Stimulated activated CD8-positive, alpha-beta memory T cell treated with anti-CD3 and anti-CD28 coated beads, Interleukin-15, amount 100 ng/mL, for 4 hours (primary cell): ENCODE data around the gene PERCC1.
A peak's percentile ranks its signal among the peaks of the same experiment; 100 is the strongest.

Experiments used
- DNase-seq, 2 donors: peaks; one replicate each; pipeline ENCODE4 v3.0.0-alpha.2; 2020; ENCODE audit warnings: low read depth in 2 of 2

The PERCC1 gene

GRCh38 chr16:1430759-1431496, at the start of gene PERCC1:
TSS of gene PERCC1 (plus strand) at chr16:1431078. CDS start at chr16:1432594, 1,516 bp downstream.
- no peak for DNase-seq

GRCh38 chr16:1381612-1382406, 49.1 kb upstream of the PERCC1 start:
- no peak for DNase-seq

GRCh38 chr16:1383556-1383955, 47.3 kb upstream of the PERCC1 start:
- no peak for DNase-seq

- no peak for DNase-seq
These were observed 45.6 kb upstream of the PERCC1 start for GRCh38 chr16:1385232-1385631.

GRCh38 chr16:1387331-1387730, 43.5 kb upstream of the PERCC1 start:
- DNase-seq = no peak

GRCh38 chr16:1389762-1390161, 41.1 kb upstream of the PERCC1 start:
- DNase-seq = no peak

- no peak for DNase-seq
These were observed 40.6 kb upstream of the PERCC1 start for GRCh38 chr16:1390239-1390779.

- no peak for DNase-seq
These were observed 38.1 kb upstream of the PERCC1 start for GRCh38 chr16:1392826-1393225.

- no peak for DNase-seq
These were observed 37.2 kb upstream of the PERCC1 start for GRCh38 chr16:1393613-1394176.

GRCh38 chr16:1394367-1394951, 36.4 kb upstream of the PERCC1 start:
- DNase-seq = no peak

GRCh38 chr16:1395444-1396031, 35.3 kb upstream of the PERCC1 start:
- DNase-seq = no peak

GRCh38 chr16:1397779-1398178, 33.1 kb upstream of the PERCC1 start:
- DNase-seq = no peak

GRCh38 chr16:1398351-1398750, 32.5 kb upstream of the PERCC1 start:
- DNase-seq = no peak

- no peak for DNase-seq
These were observed 31.9 kb upstream of the PERCC1 start for GRCh38 chr16:1398826-1399581.

- no peak for DNase-seq
These were observed 29.7 kb upstream of the PERCC1 start for GRCh38 chr16:1401061-1401757.

- DNase-seq = no peak
These were observed 29.1 kb upstream of the PERCC1 start for GRCh38 chr16:1401758-1402154.

GRCh38 chr16:1403036-1403435, 27.8 kb upstream of the PERCC1 start:
- no peak for DNase-seq

- DNase-seq = no peak
These were observed 27.1 kb upstream of the PERCC1 start for GRCh38 chr16:1403733-1404132.

GRCh38 chr16:1407753-1408152, 23.1 kb upstream of the PERCC1 start:
- DNase-seq = no peak

- DNase-seq = peak; percentile 89 to 92
These were observed 22.6 kb upstream of the PERCC1 start for GRCh38 chr16:1408171-1408837.
